Measurements from ENCODE around the gene TMEM234. TPM values are rescaled to one million over a fixed set of nuclear protein-coding genes. Genes with fewer than 3 reads are reported as not detected.

TMEM234 gene
- total and polyA plus RNA-seq, 2 of the 13 experiments (the other 11 are each of a cell fraction or from before 2014, with no cell fraction given) = 6.1 to 9.0 TPM

- POLR2A ChIA-PET = interaction anchor here (3.2 kb wide), 1 partner anchor 11 kb away, joined by 28 read pairs; the partner anchor contains the start of gene LCK
- in situ Hi-C loops (cut with HindIII; ENCODE audit: extremely low pct_ligation_motif_present, low pct_unique_long_range_greater_than_20kb) = no loop called here
- Histone ChIP-seq H2AFZ (ENCODE audit: low read length) (no peak overlapping the region), H3K4me1 (ENCODE audit: insufficient read depth, low read length) (peaks cover 44% of the 10 kb centered on the region), H3K9me3 (ENCODE audit: low read length) (no peaks in the 10 kb centered on the region), H3K27ac (ENCODE audit: extremely low read length, insufficient read depth, low read length) (no peak overlapping the region), H3K4me3 (replicated peaks in 1 of 3; ENCODE audit: insufficient read depth in 1 of 3, low read depth in 2 of 3, low read length in 3 of 3) (no peak overlapping the region), H3K27me3 (ENCODE audit: control insufficient read depth in 1 of 2, insufficient read depth in 2 of 2, low read length in 2 of 2) (no peaks in the 10 kb centered on the region), H3K79me2 (ENCODE audit: insufficient read depth, low read length) (no peaks in the 10 kb centered on the region), H3K36me3 (replicated peaks in 1 of 2; ENCODE audit: control insufficient read depth in 1 of 2, insufficient read depth in 2 of 2, low read length in 2 of 2) (no peaks in the 10 kb centered on the region), H3K4me2 (ENCODE audit: low read depth, low read length) (no peak overlapping the region), H4K20me1 (ENCODE audit: insufficient read depth, low read length) (no peaks in the 10 kb centered on the region), H3K9ac (ENCODE audit: insufficient read depth, low read depth, low read length) (no peak overlapping the region)
- no TSS peak for BruUV-seq (replicated peaks)
- TF ChIP-seq ZBTB38 (CRISPR knock-in tag; IDR thresholded peaks at IDR 0.05) = peak; percentile 68; the same call in 1 of the 2 replicates
- TF ChIP-seq TGIF2 (CRISPR knock-in tag; IDR thresholded peaks at IDR 0.05) = no peak
- TF ChIP-seq PATZ1 (CRISPR knock-in tag; IDR thresholded peaks at IDR 0.05) = no peak
- TF ChIP-seq HOXA3 (CRISPR knock-in tag; IDR thresholded peaks at IDR 0.05) = peak; percentile 41; the same call in 1 of the 2 replicates
- peak; percentile 3 for TF ChIP-seq AGO2 (optimal IDR thresholded peaks at IDR 0.05; ENCODE audit: low read depth, low read length)
- TF ChIP-seq ZNF768 (CRISPR knock-in tag; IDR thresholded peaks at IDR 0.05) = 0 out of 2 replicates have a peak, but pooled peaks have one; percentile 17
- peak; percentile 83 for TF ChIP-seq ZBTB33 (CRISPR knock-in tag; IDR thresholded peaks at IDR 0.05)
- FAIRE-seq (no peak), DNase-seq (ENCODE audit: low spot score) (no peak), ATAC-seq (no peak; the same call in 2 of the 3 replicates)
- 94% methylated on average over 17 of the region's 20 CpGs for WGBS (ENCODE audit: low lambda C conversion rate)
- CTCF ChIA-PET (ENCODE audit: low intra/inter-chr PET ratio, low total read pairs) = no interaction called here
- intact Hi-C loops (cut with micrococcal nuclease; ENCODE audit: unreplicated experiment) = no loop called here
Measured at GRCh38 chr1:32239790-32240139, 17.6 kb upstream of the TMEM234 start.
